Limb (tissue), 2 donors: ENCODE measurements around the gene NPAS3.

ENCODE experiments used
- DNase-seq, 2 donors: peaks; one replicate each; pipeline ENCODE4 v3.0.0-alpha.2; 2016; ENCODE audit errors: extremely low spot score in 2 of 2

Gene NPAS3

GRCh38 chr14:32938719-32939253 lies at the start of gene NPAS3:
NPAS3 (plus strand) TSS chr14:32938879.
- no peak for DNase-seq

- peak in 1 of 2 donors; percentile 21 for DNase-seq
Observed at GRCh38 chr14:32896979-32897697, 41.5 kb upstream of the NPAS3 start.

DNA sequence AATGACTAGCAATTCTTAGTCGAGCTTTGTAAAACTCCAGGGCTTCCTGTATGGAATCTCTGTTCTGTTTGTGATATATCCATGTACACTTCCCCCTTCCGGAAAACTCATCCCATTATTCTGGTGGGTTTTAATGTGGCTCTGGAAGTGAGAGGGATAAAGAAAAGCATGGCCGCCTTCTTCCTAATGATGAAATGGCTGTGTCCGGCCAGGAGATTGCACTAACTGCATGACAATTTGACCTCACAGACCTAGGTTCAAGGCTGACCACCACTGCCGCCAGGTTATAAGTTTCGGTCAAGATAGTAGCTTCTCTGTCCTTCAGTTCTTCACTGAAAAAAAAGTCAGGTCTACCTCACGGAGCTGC lies 41.0 kb upstream of the NPAS3 start:
- DNase-seq, result no peak

GRCh38 chr14:32898876-32899275 lies 39.8 kb upstream of the NPAS3 start:
- no peak for DNase-seq

- peak in 1 of 2 donors; percentile 8 for DNase-seq
Observed at GRCh38 chr14:32900547-32900946, 38.1 kb upstream of the NPAS3 start.

- DNase-seq, result no peak
Observed at GRCh38 chr14:32905013-32905412, 33.7 kb upstream of the NPAS3 start.

DNA sequence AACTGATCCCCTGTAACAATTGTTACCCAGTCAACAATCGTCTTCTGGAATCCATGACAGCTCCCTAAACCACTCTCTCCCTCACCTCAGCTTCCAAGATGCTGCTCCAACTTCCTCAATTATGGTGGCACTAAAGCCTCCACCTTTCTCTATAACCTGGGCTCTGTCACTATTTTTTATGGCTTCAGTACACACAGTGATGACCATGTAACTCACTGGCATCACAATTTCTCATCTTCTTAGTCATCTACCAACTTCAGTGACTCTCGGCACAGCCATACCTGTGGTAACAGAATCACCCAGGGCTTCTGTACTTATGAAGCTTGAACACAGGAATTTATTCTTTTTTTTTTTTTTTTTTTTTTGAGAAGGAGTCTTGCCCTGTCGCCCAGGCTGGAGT lies 32.0 kb upstream of the NPAS3 start:
- no peak for DNase-seq

DNA sequence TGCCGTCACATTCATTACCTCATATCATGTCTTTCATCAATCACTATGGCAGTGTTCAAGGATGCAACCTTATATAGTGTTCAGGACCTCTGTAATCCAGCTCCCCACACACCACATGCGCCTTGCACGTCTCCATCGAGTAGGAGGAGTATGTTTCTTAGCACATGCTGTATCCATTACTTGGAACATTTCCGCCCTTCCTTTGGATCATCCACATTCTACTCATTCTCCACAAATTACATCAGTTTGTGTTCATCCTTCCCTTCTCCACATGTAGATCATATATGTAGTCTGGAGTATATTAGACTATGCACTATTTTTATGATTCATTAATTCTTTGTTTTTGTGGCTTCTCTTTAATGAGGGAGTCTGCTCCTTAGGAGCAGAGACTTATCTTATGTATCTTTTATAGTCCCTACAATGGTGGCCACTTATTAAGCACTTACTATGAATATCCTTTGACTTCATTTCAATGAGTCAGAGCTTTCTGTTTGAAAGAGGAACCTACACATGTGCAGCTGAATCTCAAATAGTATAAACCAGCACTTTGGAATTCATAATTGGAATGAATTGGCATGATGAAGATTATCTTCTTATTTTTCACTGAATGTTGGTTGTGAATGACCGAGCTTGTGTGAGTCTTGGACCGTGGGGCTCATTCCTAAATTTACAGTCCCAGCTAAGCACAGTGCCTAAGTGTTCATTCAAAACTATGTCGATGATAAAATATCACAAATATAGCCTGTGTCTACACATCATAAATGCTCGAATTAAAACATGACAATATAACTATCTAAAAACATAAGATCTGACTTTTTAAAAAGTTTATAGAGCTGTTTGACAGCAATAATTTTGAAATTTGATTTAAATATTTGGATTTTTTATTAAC lies 30.2 kb upstream of the NPAS3 start:
- DNase-seq, result no peak

DNA sequence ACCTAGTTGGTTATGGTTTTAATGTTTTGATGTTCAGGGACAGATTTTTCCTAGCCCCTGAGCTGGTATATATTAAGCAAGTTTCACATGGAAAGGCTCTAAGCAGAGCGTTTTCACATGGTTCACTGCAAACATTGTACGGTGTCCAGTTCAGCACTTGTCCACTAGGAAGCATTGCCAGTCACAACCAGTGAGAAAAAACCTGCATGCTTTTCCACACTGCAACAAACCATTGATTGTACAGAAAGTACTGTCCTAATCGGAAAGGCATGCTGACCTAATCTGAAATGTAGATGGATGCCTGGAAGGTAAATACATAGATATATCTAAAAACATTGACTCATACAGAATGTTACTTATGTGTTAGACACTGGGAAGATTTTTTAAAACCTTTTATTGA lies 25.0 kb upstream of the NPAS3 start:
- no peak for DNase-seq

DNA sequence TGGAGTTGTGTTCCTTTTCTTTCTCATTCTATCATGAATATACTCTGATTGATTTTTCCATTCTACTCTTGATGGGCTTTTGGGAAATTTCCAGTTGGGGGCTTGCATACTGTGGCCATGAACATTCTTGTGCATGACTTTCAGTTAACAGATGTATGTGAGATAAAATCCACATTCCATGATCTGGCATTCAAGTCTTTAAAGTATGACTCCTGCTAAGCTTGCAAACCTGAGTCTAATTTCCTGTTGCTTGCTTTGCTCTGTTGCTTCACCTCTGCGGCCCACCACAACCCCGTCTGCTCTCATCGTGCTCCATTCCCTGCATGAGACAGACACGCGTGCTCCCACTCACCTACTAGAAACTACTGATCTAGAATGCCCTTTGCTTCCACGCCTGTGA lies 24.3 kb upstream of the NPAS3 start:
- DNase-seq, result no peak

DNA sequence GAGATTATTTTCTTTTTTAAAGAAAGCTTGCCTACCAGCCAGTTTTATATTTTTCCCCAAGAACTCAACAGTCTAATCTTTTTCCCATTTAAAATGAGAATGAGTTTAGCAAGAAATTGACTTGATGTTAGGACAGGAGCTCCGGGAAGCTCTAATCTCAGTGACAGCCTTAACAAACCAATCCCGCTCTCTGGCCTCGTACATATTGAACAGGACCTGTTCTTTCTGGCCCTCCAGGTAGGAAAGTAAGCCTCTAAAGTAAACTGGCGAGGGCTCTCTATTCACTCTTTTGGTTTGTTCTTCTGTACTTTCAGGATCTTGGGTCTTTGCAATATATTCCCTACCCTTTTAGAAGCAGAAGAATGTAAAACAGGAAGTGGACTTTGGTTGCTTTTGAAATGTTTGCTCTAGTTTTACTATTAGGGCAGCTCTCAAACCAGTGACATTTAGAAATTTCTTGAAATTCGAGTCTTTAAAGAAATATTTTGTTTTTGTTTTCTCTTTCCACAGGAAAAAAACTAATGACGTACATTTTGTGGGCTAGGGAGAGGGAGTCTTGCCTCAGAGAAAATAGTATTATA lies 17.9 kb upstream of the NPAS3 start:
- no peak for DNase-seq

DNA sequence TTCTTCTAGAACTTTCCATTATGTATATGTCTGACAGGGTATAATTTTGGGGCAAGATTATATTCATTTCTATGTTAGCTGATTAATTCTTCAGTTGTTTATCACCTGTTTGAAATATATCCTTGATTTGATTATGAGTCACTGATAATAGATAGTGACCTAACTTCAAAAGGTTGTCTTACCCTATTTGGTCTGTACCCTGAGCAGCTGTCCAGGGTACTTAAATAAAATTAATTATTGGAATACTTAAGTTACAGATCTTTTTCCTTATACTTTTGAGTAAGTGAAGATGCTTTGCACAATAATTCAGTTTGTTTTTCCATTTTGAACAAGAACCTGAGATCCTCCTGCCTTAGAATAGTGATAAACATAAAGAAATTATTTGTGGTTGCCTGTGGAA lies 13.2 kb upstream of the NPAS3 start:
- no peak for DNase-seq

- DNase-seq, result peak in 1 of 2 donors; percentile 46
Observed at GRCh38 chr14:32932302-32932913, 6.3 kb upstream of the NPAS3 start.

DNA sequence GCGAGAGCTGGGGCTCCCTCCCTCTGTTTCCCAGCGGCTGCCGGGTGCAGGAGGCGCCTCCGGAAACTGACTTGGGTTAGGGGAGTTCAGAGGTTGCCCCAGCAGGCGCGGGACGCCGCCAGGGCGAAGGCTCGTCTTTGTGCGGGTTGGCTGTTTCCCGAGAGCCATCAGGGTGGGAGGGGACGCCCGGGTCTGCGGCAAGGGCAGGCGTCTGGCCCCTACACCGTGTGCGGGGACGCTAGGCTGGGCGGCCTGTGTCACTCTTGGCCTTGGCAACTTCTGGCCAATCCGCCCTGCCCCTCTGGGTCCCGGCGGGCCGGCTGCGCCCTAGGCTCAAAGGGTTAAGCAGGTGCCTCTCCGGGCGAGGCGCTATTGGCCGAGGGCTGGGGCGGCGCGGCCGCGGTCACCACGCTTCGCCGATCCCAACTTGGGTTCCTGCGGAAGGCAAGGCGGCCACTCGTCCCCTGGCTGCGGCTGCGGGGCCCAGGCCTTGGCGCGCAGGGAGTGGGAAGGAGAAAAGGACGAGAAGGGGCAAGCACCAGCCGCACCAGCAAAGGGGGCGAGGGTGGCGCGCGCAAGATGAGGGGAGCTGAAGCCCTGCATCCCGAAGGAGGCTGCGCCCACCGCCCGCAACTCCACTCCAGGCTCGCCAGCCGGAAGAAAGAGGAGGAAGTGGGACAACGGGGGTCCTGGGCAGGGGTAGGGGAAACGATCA lies 5.6 kb upstream of the NPAS3 start:
- peak in 1 of 2 donors; percentile 67 for DNase-seq

DNA sequence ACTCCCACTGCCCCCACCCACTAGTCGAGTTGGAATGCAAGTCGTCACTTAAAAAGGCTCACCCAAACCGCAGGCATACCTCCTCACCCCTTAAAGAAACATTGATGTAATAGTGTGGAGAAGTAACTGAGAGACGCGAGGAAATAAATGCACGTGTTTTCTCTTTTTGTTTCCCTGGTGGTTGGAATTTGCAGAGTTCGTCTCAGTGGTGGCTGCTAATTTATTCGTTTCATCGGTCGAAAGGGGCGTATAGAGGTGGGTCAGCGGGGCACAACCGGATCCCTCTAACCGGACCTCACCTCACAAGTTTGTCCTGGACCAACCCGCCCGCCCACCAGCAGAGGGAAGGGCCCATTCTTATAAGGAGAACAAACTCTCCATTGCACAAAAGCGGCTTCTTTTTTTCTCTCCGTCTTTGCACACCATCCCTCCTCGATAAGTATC lies 5.0 kb upstream of the NPAS3 start:
- DNase-seq, result no peak

DNA sequence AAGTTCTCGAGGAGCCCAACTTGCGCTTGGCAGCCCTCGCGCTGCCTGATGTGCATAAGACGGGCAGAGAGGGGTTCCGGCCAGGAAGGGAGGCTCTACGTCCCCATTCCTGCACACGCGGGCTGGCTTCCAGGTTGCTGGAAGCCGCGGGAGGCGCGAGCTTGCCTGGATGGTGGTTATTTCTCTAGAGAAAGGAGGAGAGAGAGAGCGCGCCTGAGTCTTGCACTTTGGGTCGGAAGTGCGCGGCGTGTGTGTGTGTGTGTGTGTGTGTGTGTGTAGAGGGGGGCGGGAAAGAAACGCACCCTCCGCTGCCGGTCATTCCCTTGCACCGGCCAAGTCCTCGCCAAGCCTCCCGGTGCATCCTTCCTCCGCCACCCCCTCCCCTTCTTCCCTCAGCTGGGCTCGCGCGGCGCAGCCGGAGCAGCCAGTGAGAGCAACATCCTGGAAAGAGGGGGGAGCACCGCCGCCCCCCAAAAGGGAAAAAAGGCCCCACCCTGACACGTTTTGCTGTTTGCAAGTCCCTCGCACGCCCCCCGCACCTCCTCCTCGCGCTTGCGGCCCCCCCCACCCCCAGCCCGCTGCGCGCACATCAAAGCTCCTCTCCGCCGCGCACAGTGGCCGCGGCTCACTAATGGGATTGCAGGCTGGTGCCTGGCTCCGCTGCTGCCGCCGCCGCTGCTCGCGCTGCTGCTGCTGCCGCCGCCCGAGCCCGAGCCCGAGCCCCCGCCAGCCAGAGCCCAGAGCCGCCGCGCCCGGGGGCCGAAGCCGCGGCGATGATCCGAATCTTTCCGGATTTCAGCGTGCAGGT lies 4.4 kb upstream of the NPAS3 start:
- DNase-seq, result peak in 1 of 2 donors; percentile 84

GRCh38 chr14:32934881-32935633 lies 3.6 kb upstream of the NPAS3 start:
- peak in 1 of 2 donors; percentile 65 for DNase-seq

DNA sequence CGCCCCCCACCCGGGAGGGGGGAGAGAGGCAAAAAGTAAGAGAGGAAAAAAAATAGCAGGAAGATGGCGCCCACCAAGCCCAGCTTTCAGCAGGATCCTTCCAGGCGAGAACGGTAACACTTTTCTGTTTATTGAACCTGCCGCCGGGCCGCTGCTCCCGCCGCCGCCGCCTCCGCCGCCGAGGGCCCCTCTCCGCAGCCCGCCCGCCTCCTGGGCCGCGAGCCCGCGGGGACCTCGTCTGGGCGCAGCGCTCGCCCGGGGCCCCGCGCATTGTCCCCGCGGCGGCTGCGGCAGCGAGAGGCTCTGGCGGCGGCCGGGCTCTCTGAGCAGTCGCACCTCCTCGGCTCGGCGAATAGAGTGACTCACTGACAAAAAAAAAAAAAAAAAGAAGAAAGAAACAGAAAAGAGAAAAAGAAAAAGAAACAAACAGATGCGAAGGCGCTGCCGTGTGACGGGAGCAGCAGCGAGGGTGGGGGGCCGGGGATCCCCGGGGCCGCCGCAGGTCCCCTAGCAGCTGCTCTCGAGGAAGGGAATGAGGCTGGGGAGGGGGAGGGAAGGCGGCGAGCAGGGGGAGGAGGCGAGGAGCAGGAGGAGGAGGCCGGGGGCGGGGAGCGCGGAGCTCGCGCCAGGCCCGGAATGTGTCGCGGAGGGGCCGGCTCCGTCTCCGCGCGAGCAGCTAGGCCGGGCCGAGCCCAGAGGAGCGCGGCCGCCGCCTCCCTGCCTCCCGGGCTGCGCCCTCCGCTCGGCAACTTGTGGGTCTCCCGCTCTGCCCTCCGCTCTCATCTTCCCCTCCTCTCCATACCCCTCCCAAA lies 781 bp downstream of the NPAS3 start:
- peak; percentile 89 to 92 for DNase-seq
